Measurements from ENCODE around the gene AOC2. TPM values are rescaled to one million over a fixed set of nuclear protein-coding genes. Genes with fewer than 3 reads are reported as not detected.

The AOC2 gene
- total and polyA plus RNA-seq, 9 of the 15 experiments (the other 6 are each of a cell fraction or from before 2014, with no cell fraction given) = 0.08 to 0.91 (median 0.49) TPM

- H3K4me3 ChIP-seq = peak within 1 kb of the TSS; percentile 73
- FAIRE-seq (peak; percentile 92), DNase-seq (ENCODE audit: extremely low read depth in 1 of 4, low spot score in 3 of 4) (peak; percentile 87 to 91 (median 90)), ATAC-seq (peak; percentile 98)
- POLR2A ChIA-PET = interaction anchor here (0.6 to 6.4 kb wide), 9 partner anchors 12 to 220 kb away, joined by 3 to 47 read pairs (median 4); partner anchors contain the start of genes AOC3, BECN1 and WNK4
- no peaks in the 10 kb centered on the region for H3K27me3 ChIP-seq (ENCODE audit: control insufficient read depth in 2 of 2, insufficient read depth in 2 of 2, low read length in 2 of 2)
- intact Hi-C loops (cut with micrococcal nuclease) = no loop called here
- H3K79me2 ChIP-seq (ENCODE audit: control insufficient read depth, insufficient read depth, low read length) = peaks cover 17% of the 10 kb centered on the region
- peaks cover 30% of the 10 kb centered on the region; the same call in 2 of the 3 replicates for H3K36me3 ChIP-seq (ENCODE audit: control insufficient read depth, insufficient read depth, low read length)
- peak within 1 kb of the TSS; percentile 94 for H3K4me2 ChIP-seq (ENCODE audit: insufficient read depth, low read length)
- H3K9me3 ChIP-seq (replicated peaks; ENCODE audit: control insufficient read depth, insufficient read depth, low read depth, low read length) = no peaks in the 10 kb centered on the region
- BruUV-seq (replicated peaks) = no TSS peak
- CTCF ChIA-PET (ENCODE audit: low intra/inter-chr PET ratio) = no interaction called here
- peak within 1 kb of the TSS; percentile 96 for H2AFZ ChIP-seq (ENCODE audit: low read depth, low read length)
- in situ Hi-C loops (cut with MboI) = no loop called here
- peak within 1 kb of the TSS; percentile 68 for H3K27ac ChIP-seq (ENCODE audit: extremely low read depth, low read depth, low read length)
- peak within 1 kb of the TSS; percentile 84 to 99 for H3K9ac ChIP-seq (ENCODE audit: insufficient read depth in 1 of 2, low read depth in 2 of 2, low read length in 2 of 2)
- WGBS (ENCODE audit: insufficient coverage, low coverage, missing lambda C conversion rate) = 27% methylated on average over 59 of the region's 66 CpGs
- H4K20me1 ChIP-seq (replicated peaks; ENCODE audit: control insufficient read depth, insufficient read depth, low read length) = no peaks in the 10 kb centered on the region
- peaks cover 23 to 36% of the 10 kb centered on the region in 2 experiments for H3K4me1 ChIP-seq (replicated peaks in 1 of 2; ENCODE audit: control insufficient read depth in 2 of 2, insufficient read depth in 2 of 2, low read length in 2 of 2)
- H3K9me1 ChIP-seq (ENCODE audit: control insufficient read depth, insufficient read depth, low read length) = no peaks in the 10 kb centered on the region
- TF ChIP-seq ZSCAN29 (IDR thresholded peaks at IDR 0.05) (0 out of 2 replicates have a peak, but pooled peaks have one; percentile 38), AFF1 (IDR thresholded peaks at IDR 0.05; ENCODE audit: low read depth in 1 of 2, partially characterized antibody in 2 of 2) (peak in 1 of 2 experiments; percentile 95), RUNX1 (IDR thresholded peaks at IDR 0.05; ENCODE audit: low read depth) (0 out of 2 replicates have a peak, but pooled peaks have one; percentile 23), BCL6 (CRISPR knock-in tag; IDR thresholded peaks at IDR 0.05) (no peak), MYBL2 (IDR thresholded peaks at IDR 0.05; ENCODE audit: low read depth) (peak; percentile 23; the same call in 1 of the 2 replicates), MYBL2 (CRISPR knock-in tag; IDR thresholded peaks at IDR 0.05; ENCODE audit: borderline replicate concordance) (no peak), TARDBP (IDR thresholded peaks at IDR 0.05) (peak; percentile 34; the same call in 1 of the 2 replicates)
- TF ChIP-seq, protein P1, sequence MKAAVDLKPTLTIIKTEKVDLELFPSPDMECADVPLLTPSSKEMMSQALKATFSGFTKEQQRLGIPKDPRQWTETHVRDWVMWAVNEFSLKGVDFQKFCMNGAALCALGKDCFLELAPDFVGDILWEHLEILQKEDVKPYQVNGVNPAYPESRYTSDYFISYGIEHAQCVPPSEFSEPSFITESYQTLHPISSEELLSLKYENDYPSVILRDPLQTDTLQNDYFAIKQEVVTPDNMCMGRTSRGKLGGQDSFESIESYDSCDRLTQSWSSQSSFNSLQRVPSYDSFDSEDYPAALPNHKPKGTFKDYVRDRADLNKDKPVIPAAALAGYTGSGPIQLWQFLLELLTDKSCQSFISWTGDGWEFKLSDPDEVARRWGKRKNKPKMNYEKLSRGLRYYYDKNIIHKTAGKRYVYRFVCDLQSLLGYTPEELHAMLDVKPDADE (conservative IDR thresholded peaks at IDR 0.05; ENCODE audit: control insufficient read depth, low read depth, low read length) = peak; percentile 82
- TF ChIP-seq, protein P2, sequence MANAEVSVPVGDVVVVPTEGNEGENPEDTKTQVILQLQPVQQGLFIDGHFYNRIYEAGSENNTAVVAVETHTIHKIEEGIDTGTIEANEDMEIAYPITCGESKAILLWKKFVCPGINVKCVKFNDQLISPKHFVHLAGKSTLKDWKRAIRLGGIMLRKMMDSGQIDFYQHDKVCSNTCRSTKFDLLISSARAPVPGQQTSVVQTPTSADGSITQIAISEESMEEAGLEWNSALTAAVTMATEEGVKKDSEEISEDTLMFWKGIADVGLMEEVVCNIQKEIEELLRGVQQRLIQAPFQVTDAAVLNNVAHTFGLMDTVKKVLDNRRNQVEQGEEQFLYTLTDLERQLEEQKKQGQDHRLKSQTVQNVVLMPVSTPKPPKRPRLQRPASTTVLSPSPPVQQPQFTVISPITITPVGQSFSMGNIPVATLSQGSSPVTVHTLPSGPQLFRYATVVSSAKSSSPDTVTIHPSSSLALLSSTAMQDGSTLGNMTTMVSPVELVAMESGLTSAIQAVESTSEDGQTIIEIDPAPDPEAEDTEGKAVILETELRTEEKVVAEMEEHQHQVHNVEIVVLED (CRISPR knock-in tag; IDR thresholded peaks at IDR 0.05) = peak; percentile 75
- TF ChIP-seq, protein P3, sequence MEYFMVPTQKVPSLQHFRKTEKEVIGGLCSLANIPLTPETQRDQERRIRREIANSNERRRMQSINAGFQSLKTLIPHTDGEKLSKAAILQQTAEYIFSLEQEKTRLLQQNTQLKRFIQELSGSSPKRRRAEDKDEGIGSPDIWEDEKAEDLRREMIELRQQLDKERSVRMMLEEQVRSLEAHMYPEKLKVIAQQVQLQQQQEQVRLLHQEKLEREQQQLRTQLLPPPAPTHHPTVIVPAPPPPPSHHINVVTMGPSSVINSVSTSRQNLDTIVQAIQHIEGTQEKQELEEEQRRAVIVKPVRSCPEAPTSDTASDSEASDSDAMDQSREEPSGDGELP (CRISPR knock-in tag; IDR thresholded peaks at IDR 0.05; ENCODE audit: borderline replicate concordance) = peak; percentile 74; the same call in 1 of the 2 replicates
These were observed 45.7 kb upstream of the AOC2 start, which contains the start of the genes CNTD1 and COA3 for GRCh38 chr17:42798383-42799380. CNTD1 (plus strand) TSS chr17:42798861; CDS start chr17:42799068, 207 bp downstream. COA3 (minus strand) TSS chr17:42798704; CDS start chr17:42798681, 23 bp downstream.
